Smooth muscle cell (in vitro differentiated cells): Measurements from ENCODE around the gene HSBP1. TPM values are rescaled to one million over a fixed set of nuclear protein-coding genes. Genes with fewer than 3 reads are reported as not detected.

Experiments used
- DNase-seq: peaks from one replicate; lab custom pipeline; 2025; ENCODE audit not compliant: unreplicated experiment; lab: John Stamatoyannopoulos, UW
- H2AFZ ChIP-seq: fragments of 200-600 bp; sonication (generic); 2 replicates; pipeline ENCODE4 v1.6.0; 2016; ENCODE audit warnings: antibody characterized with exemption, low read depth, mild to moderate bottlenecking
- H3F3A ChIP-seq: fragments of 200-600 bp; sonication (generic); 2 replicates; pipeline ENCODE4 v1.6.0; 2017; ENCODE audit warnings: antibody characterized with exemption, low read depth
- H3K27ac ChIP-seq: fragments of 200-600 bp; sonication (generic); 2 replicates; pipeline ENCODE4 v1.5.1; 2016; ENCODE audit warnings: low read depth, mild to moderate bottlenecking
- H3K27me3 ChIP-seq: fragments of 200-600 bp; sonication (generic); 2 replicates; pipeline ENCODE4 v1.6.1; 2016; ENCODE audit warnings: low read depth, mild to moderate bottlenecking
- H3K36me3 ChIP-seq: fragments of 200-600 bp; sonication (generic); 2 replicates; pipeline ENCODE4 v1.5.1; 2016; ENCODE audit warnings: low read depth
- H3K4me1 ChIP-seq: fragments of 200-600 bp; sonication (generic); 2 replicates; pipeline ENCODE4 v1.5.1; 2016; ENCODE audit warnings: low read depth
- H3K4me2 ChIP-seq: fragments of 200-600 bp; sonication (generic); 2 replicates; pipeline ENCODE4 v1.6.0; 2016; ENCODE audit warnings: mild to moderate bottlenecking
- H3K4me3 ChIP-seq: fragments of 200-600 bp; sonication (generic); 2 replicates; pipeline ENCODE4 v1.5.1; 2016; ENCODE audit warnings: mild to moderate bottlenecking
- H3K79me2 ChIP-seq: fragments of 200-600 bp; sonication (generic); 2 replicates; pipeline ENCODE4 v1.6.0; 2016; ENCODE audit warnings: low read depth, mild to moderate bottlenecking
- H3K9ac ChIP-seq: fragments of 200-600 bp; sonication (generic); 2 replicates; pipeline ENCODE4 v1.6.0; 2016; ENCODE audit warnings: low read depth
- H3K9me3 ChIP-seq: fragments of 200-600 bp; sonication (generic); replicated peaks from 2 replicates; pipeline ENCODE4 v1.5.1; 2016; ENCODE audit warnings: low read depth
- H4K20me1 ChIP-seq: fragments of 200-600 bp; sonication (generic); 2 replicates; pipeline ENCODE4 v1.6.0; 2016; ENCODE audit warnings: low read depth
- WGBS: methylation state at CpG from one replicate; pipeline ENCODE4 v1.1.7; 2016; ENCODE audit warnings: low lambda C conversion rate; 5-methylcytosine and 5-hydroxymethylcytosine counted together
- polyA plus RNA-seq: library from polyadenylated mRNA; unstranded; fragments of >200 nt; fragmentation: Nextera tagmentation; extraction: Ambion mirVana; gene quantifications from 2 replicates; pipeline ENCODE4 v1.2.1, GENCODE V29; 2016
- total RNA-seq: library from RNA; depleted of rRNA; stranded (reverse); fragments of >200 nt; gene quantifications from 2 replicates; pipeline ENCODE4 v1.2.3, GENCODE V29; 2014
- TF ChIP-seq, protein P1 (sequence below): fragments of 200-600 bp; sonication (generic); IDR thresholded peaks from 2 replicates; pipeline ENCODE4 v1.5.1; 2017; ENCODE audit warnings: borderline replicate concordance, mild to moderate bottlenecking, antibody characterized with exemption; ENCODE audit not compliant: insufficient read depth, poor library complexity, severe bottlenecking

Gene HSBP1
- total and polyA plus RNA-seq, 2 experiments from 2014 or later: 20.3 to 390 TPM

DNA sequence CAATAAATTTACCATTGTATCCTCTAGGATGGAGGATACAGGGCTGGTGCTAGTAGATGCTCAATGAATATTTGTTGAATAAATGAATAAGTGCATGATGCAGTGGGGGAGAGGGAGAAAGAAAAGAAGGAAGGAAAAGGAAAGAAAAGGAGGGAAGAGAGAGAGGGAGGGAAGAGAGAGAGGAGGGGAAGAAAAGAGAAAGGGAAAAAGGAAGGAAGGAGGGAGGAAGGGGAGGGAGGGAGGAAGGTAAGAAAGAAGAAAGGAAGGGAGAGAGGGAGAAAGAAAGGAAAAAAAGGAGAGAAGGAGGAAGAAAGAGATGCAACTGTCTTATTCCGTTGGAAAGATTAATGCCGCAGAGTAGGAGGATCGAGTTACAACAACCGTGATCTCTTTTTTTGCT, 30.4 kb downstream of the HSBP1 start:
- 88% methylated on average over 4 of the region's 4 CpGs for WGBS
- Histone ChIP-seq H3K36me3 (no peaks in the 10 kb centered on the region), H3K27ac (no peak overlapping the region), H3K4me2 (no peak overlapping the region), H3K9ac (no peak overlapping the region), H3K4me3 (no peak overlapping the region), H4K20me1 (no peaks in the 10 kb centered on the region), H3F3A (no peaks in the 10 kb centered on the region), H3K79me2 (no peaks in the 10 kb centered on the region), H3K27me3 (no peaks in the 10 kb centered on the region), H2AFZ (no peak overlapping the region), H3K9me3 (no peaks in the 10 kb centered on the region), H3K4me1 (peaks cover 22% of the 10 kb centered on the region)
- DNase-seq: no peak
- TF ChIP-seq, protein P1, sequence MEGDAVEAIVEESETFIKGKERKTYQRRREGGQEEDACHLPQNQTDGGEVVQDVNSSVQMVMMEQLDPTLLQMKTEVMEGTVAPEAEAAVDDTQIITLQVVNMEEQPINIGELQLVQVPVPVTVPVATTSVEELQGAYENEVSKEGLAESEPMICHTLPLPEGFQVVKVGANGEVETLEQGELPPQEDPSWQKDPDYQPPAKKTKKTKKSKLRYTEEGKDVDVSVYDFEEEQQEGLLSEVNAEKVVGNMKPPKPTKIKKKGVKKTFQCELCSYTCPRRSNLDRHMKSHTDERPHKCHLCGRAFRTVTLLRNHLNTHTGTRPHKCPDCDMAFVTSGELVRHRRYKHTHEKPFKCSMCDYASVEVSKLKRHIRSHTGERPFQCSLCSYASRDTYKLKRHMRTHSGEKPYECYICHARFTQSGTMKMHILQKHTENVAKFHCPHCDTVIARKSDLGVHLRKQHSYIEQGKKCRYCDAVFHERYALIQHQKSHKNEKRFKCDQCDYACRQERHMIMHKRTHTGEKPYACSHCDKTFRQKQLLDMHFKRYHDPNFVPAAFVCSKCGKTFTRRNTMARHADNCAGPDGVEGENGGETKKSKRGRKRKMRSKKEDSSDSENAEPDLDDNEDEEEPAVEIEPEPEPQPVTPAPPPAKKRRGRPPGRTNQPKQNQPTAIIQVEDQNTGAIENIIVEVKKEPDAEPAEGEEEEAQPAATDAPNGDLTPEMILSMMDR: no peak

DNA sequence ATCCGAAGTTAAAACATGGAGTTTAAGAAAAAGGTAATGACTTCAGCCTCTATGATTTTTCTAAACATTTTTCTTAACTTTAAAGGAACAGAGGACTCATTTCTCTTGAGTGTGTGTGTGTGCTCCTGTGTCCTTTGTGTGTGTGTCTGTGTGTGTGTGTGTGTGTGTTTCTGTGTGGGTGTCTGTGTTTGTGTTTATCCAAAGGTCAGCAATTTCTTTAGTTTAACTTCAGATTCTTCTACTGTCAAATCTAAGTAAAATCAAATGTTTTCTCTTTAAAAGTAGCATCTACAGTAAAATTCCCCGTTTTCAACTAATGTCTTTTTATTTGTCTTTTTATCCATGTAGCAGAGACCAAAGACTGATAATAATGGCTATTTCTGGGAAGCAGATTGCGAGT, 31.8 kb downstream of the HSBP1 start:
- Histone ChIP-seq H3K4me3 (no peak overlapping the region), H3K36me3 (no peaks in the 10 kb centered on the region), H3K4me2 (no peak overlapping the region), H3K27me3 (no peaks in the 10 kb centered on the region), H3K9me3 (no peaks in the 10 kb centered on the region), H4K20me1 (no peaks in the 10 kb centered on the region), H3K9ac (no peak overlapping the region), H3K79me2 (no peaks in the 10 kb centered on the region), H3K4me1 (peaks cover 23% of the 10 kb centered on the region), H3F3A (no peaks in the 10 kb centered on the region), H3K27ac (no peak overlapping the region), H2AFZ (no peak overlapping the region)
- WGBS: 71% methylated on average over 3 of the region's 3 CpGs
- TF ChIP-seq, protein P1: no peak
- DNase-seq: no peak

DNA sequence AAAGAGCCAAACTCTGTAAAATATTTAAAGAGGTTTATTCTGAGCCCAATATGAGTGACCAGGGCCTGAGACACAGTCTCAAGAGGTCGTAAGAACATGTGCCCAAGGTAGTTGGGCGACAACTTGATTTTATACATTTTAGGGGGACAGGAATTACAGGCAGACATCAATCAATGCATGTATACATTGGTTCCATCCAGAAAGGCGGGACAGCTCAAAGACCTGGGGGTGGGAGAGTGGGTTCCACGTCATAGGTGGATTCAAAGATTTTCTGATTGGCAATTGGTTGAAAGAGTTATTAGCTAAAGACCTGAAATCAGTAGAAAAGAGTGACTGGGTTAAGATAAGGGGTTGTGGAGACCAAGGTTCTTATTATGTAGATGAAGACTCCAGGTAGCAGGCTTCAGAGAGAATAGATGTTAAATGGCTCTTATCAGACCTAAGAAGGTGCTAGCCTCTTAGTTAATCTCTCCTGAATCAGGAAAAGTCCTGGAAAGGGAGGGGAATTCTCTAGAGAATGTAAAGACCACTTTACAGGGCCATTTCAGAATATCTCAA, 32.4 kb downstream of the HSBP1 start:
- no peaks in the 10 kb centered on the region for H4K20me1 ChIP-seq
- H3K27me3 ChIP-seq: no peaks in the 10 kb centered on the region
- no peaks in the 10 kb centered on the region for H3K9me3 ChIP-seq
- no peak overlapping the region for H2AFZ ChIP-seq
- no peak overlapping the region for H3K4me2 ChIP-seq
- H3K27ac ChIP-seq: no peak overlapping the region
- no peaks in the 10 kb centered on the region for H3F3A ChIP-seq
- H3K79me2 ChIP-seq: no peaks in the 10 kb centered on the region
- H3K4me1 ChIP-seq: peaks cover 23% of the 10 kb centered on the region
- H3K36me3 ChIP-seq: no peaks in the 10 kb centered on the region
- no peak overlapping the region for H3K9ac ChIP-seq
- TF ChIP-seq, protein P1: no peak
- WGBS: 69% methylated on average over 4 of the region's 4 CpGs
- no peak overlapping the region for H3K4me3 ChIP-seq
- DNase-seq: no peak

DNA sequence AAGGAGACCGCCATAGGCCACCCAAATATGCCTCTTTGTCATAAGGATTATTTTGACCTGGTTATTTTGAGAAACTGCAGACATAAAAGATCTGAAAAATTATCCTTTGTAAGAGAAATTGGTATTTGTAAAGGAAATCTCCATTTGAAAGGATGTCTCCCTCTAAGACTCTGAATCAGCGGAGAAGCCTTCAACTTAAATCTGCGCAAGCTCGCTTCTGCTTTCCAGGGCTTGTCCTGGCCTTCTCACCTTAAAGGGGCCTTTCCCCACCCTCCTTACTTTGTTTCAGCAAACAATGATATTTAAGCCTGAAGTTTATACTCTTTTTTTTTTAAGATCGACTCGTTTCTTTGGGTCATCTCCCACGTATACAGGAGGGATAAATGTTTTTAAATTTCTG, 34.5 kb downstream of the HSBP1 start:
- TF ChIP-seq, protein P1: no peak

More for the DNA sequence above, 34.5 kb downstream of the HSBP1 start:
- WGBS: 62% methylated on average over 7 of the region's 7 CpGs
- Histone ChIP-seq H3K4me3 (no peak overlapping the region), H4K20me1 (no peaks in the 10 kb centered on the region), H3K27me3 (no peaks in the 10 kb centered on the region), H3K27ac (no peak overlapping the region), H2AFZ (peak overlapping the region; percentile 40), H3K4me1 (peaks cover 13% of the 10 kb centered on the region), H3F3A (no peaks in the 10 kb centered on the region), H3K36me3 (no peaks in the 10 kb centered on the region), H3K9me3 (no peaks in the 10 kb centered on the region), H3K4me2 (peak overlapping the region; percentile 49), H3K9ac (no peak overlapping the region), H3K79me2 (no peaks in the 10 kb centered on the region)
- no peak for DNase-seq
